Measurements from ENCODE around the gene TRANK1.

GRCh38 chr3:36911990-36912804 lies 32.7 kb downstream of the TRANK1 start:
- TF ChIP-seq TAF1 (IDR thresholded peaks at IDR 0.05; ENCODE audit: low read depth) = no peak
- TF ChIP-seq, protein P1, sequence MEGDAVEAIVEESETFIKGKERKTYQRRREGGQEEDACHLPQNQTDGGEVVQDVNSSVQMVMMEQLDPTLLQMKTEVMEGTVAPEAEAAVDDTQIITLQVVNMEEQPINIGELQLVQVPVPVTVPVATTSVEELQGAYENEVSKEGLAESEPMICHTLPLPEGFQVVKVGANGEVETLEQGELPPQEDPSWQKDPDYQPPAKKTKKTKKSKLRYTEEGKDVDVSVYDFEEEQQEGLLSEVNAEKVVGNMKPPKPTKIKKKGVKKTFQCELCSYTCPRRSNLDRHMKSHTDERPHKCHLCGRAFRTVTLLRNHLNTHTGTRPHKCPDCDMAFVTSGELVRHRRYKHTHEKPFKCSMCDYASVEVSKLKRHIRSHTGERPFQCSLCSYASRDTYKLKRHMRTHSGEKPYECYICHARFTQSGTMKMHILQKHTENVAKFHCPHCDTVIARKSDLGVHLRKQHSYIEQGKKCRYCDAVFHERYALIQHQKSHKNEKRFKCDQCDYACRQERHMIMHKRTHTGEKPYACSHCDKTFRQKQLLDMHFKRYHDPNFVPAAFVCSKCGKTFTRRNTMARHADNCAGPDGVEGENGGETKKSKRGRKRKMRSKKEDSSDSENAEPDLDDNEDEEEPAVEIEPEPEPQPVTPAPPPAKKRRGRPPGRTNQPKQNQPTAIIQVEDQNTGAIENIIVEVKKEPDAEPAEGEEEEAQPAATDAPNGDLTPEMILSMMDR (IDR thresholded peaks at IDR 0.05; ENCODE audit: poor library complexity, severe bottlenecking) = no peak
- no peak for TF ChIP-seq EZH2 (IDR thresholded peaks at IDR 0.05; ENCODE audit: borderline replicate concordance, insufficient read depth, low read length, poor library complexity, severe bottlenecking)
